Neural progenitor cell (in vitro differentiated cells): Measurements from ENCODE around the gene SPSB4. TPM values are rescaled to one million over a fixed set of nuclear protein-coding genes. Genes with fewer than 3 reads are reported as not detected.

Experiments
- DNase-seq: peaks from one replicate; pipeline ENCODE4 v3.0.0-alpha.2; 2016; ENCODE audit warnings: low spot score
- H2AFZ ChIP-seq: fragments of 200-600 bp; sonication (generic); replicated peaks from 2 replicates; pipeline ENCODE4 v1.6.1; 2016; ENCODE audit warnings: antibody characterized with exemption
- H3F3A ChIP-seq: fragments of 200-600 bp; sonication (generic); 2 replicates; pipeline ENCODE4 v1.6.1; 2016; ENCODE audit warnings: antibody characterized with exemption, low read depth
- H3K27ac ChIP-seq: fragments of 200-600 bp; sonication (generic); 2 replicates; pipeline ENCODE4 v1.5.1; 2016; ENCODE audit warnings: mild to moderate bottlenecking
- H3K27me3 ChIP-seq: fragments of 200-600 bp; sonication (generic); 2 replicates; pipeline ENCODE4 v1.6.1; 2016; ENCODE audit warnings: mild to moderate bottlenecking, moderate library complexity
- H3K36me3 ChIP-seq: fragments of 200-600 bp; sonication (generic); 2 replicates; pipeline ENCODE4 v1.5.1; 2016
- H3K4me1 ChIP-seq: fragments of 200-600 bp; sonication (generic); 2 replicates; pipeline ENCODE4 v1.6.1; 2016; ENCODE audit warnings: mixed run types
- H3K4me2 ChIP-seq: fragments of 200-600 bp; sonication (generic); 2 replicates; pipeline ENCODE4 v1.6.1; 2016
- H3K4me3 ChIP-seq: fragments of 200-600 bp; sonication (generic); 2 replicates; pipeline ENCODE4 v1.5.1; 2016
- H3K79me2 ChIP-seq: fragments of 200-600 bp; sonication (generic); 2 replicates; pipeline ENCODE4 v1.6.1; 2016; ENCODE audit warnings: low read depth
- H3K9ac ChIP-seq: fragments of 200-600 bp; sonication (generic); 2 replicates; pipeline ENCODE4 v1.6.1; 2016
- H3K9me3 ChIP-seq: fragments of 200-600 bp; sonication (generic); 2 replicates; pipeline ENCODE4 v1.5.1; 2016; ENCODE audit warnings: low read depth
- H4K20me1 ChIP-seq: fragments of 200-600 bp; sonication (generic); 2 replicates; pipeline ENCODE4 v1.6.1; 2016; ENCODE audit warnings: low read depth
- H3K27ac Mint-ChIP-seq: 3 replicates; pipeline ENCODE4 v1.8.0; 2021; ENCODE audit warnings: mixed read lengths
- H3K27me3 Mint-ChIP-seq: 2 replicates; pipeline ENCODE4 v1.8.0; 2022; ENCODE audit warnings: low read depth, mild to moderate bottlenecking, inconsistent platforms, moderate library complexity, mixed read lengths; ENCODE audit not compliant: insufficient read depth
- H3K36me3 Mint-ChIP-seq: 3 replicates; pipeline ENCODE4 v1.8.0; 2021; ENCODE audit warnings: mixed read lengths
- H3K4me1 Mint-ChIP-seq: 3 replicates; pipeline ENCODE4 v1.8.0; 2021; ENCODE audit warnings: mixed read lengths
- H3K4me3 Mint-ChIP-seq: 3 replicates; pipeline ENCODE4 v1.8.0; 2021; ENCODE audit warnings: mild to moderate bottlenecking, moderate library complexity, mixed read lengths
- H3K9me3 Mint-ChIP-seq: 3 replicates; pipeline ENCODE4 v1.8.0; 2020; ENCODE audit warnings: mixed read lengths
- EZH2 ChIP-seq: fragments of 200-600 bp; sonication (generic); IDR thresholded peaks from 2 replicates; pipeline ENCODE4 v1.6.1; 2017; ENCODE audit warnings: antibody characterized with exemption, mild to moderate bottlenecking, moderate library complexity
- EZH2phosphoT487 ChIP-seq: fragments of 200-600 bp; sonication (generic); IDR thresholded peaks from 2 replicates; pipeline ENCODE4 v1.6.1; 2017; ENCODE audit warnings: antibody characterized with exemption
- total RNA-seq: library from RNA; depleted of rRNA; stranded (reverse); fragments of >200 nt; gene quantifications from 2 replicates; pipeline ENCODE4 v1.2.3, GENCODE V29; 2015; ENCODE audit warnings: low replicate concordance
- TF ChIP-seq, protein P1 (sequence below): fragments of 200-600 bp; sonication (generic); IDR thresholded peaks from 2 replicates; pipeline ENCODE4 v1.5.1; 2017; ENCODE audit warnings: antibody characterized with exemption, mild to moderate bottlenecking

Gene SPSB4
- total RNA-seq, 1 donor from 2014 or later, result 4.9 TPM

DNA sequence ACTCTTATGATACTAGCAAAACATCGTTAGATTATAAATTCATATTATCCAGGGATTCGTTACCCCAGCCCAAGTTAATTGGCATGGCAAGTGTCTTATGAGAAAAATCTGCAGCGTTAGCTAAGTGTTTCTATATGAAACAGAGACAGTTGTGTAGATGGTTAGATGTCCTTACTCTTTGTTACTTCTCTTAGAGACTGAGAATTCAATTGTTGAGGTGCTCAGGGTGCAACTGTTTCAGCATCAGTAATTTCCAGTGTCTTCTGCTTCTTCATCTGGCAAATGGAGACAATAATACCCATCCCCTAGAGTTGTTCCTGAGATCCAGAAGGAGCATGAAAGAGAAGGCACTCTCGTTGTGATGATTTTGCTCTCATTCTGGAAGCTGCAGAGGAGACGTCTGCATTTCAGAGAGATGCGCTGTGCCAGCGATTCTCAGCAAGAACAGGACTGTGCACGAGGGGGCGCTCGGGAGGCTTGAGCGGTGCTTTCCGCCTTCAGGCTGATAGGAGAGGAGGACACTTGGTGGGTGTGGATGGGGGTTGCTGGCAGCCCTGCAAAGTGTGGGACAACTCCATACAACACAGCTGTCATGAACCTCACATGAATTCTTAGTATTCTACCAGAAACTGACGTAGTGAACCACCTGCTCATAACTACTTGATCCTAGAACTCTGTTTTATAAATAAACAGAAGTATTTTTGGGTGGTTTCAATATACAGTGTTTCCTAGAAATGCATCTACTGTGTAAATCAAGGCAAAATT lies 39.7 kb upstream of the SPSB4 start:
- H3K36me3 ChIP-seq, result no peaks in the 10 kb centered on the region
- Mint-ChIP-seq H3K4me3 (no peak overlapping the region), H3K4me1 (peaks cover 16% of the 10 kb centered on the region), H3K36me3 (no peaks in the 10 kb centered on the region), H3K27ac (no peak overlapping the region), H3K27me3 (peaks cover 8% of the 10 kb centered on the region), H3K9me3 (peaks cover 9% of the 10 kb centered on the region)
- H2AFZ ChIP-seq, result peak overlapping the region; percentile 95
- peak; percentile 92 for DNase-seq
- H3K9me3 ChIP-seq, result no peaks in the 10 kb centered on the region
- H3K4me2 ChIP-seq, result no peak overlapping the region
- H4K20me1 ChIP-seq, result no peaks in the 10 kb centered on the region
- H3K4me1 ChIP-seq, result no peaks in the 10 kb centered on the region
- no peak overlapping the region for H3K27ac ChIP-seq
- no peak overlapping the region for H3K4me3 ChIP-seq
- no peaks in the 10 kb centered on the region for H3F3A ChIP-seq
- no peaks in the 10 kb centered on the region for H3K79me2 ChIP-seq
- H3K27me3 ChIP-seq, result peaks cover 10% of the 10 kb centered on the region
- no peak overlapping the region for H3K9ac ChIP-seq
- TF ChIP-seq EZH2phosphoT487, result no peak
- TF ChIP-seq, protein P1, sequence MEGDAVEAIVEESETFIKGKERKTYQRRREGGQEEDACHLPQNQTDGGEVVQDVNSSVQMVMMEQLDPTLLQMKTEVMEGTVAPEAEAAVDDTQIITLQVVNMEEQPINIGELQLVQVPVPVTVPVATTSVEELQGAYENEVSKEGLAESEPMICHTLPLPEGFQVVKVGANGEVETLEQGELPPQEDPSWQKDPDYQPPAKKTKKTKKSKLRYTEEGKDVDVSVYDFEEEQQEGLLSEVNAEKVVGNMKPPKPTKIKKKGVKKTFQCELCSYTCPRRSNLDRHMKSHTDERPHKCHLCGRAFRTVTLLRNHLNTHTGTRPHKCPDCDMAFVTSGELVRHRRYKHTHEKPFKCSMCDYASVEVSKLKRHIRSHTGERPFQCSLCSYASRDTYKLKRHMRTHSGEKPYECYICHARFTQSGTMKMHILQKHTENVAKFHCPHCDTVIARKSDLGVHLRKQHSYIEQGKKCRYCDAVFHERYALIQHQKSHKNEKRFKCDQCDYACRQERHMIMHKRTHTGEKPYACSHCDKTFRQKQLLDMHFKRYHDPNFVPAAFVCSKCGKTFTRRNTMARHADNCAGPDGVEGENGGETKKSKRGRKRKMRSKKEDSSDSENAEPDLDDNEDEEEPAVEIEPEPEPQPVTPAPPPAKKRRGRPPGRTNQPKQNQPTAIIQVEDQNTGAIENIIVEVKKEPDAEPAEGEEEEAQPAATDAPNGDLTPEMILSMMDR, result peak; percentile 94

DNA sequence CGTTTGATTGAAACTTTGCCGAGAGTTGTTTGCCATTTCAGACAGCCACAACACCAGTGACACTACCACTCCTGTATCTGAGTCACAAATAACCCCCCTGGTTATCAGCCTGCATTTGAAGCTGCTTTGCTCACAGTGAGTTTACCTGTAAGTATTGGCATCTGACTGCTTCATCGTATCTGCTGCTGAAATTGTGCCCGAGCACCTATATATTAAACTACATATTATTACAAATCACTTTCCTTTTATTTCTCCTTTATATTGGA lies 39.2 kb upstream of the SPSB4 start:
- Histone ChIP-seq H3K27me3 (peaks cover 10% of the 10 kb centered on the region), H3K4me2 (no peak overlapping the region), H3K9ac (no peak overlapping the region), H3K27ac (no peak overlapping the region), H3K36me3 (no peaks in the 10 kb centered on the region), H3K4me3 (no peak overlapping the region), H3K79me2 (no peaks in the 10 kb centered on the region), H3K9me3 (no peaks in the 10 kb centered on the region), H2AFZ (no peak overlapping the region), H3K4me1 (no peaks in the 10 kb centered on the region), H3F3A (no peaks in the 10 kb centered on the region), H4K20me1 (no peaks in the 10 kb centered on the region)
- Mint-ChIP-seq H3K4me3 (no peak overlapping the region), H3K27ac (no peak overlapping the region), H3K36me3 (no peaks in the 10 kb centered on the region), H3K4me1 (peaks cover 16% of the 10 kb centered on the region), H3K9me3 (peaks cover 9% of the 10 kb centered on the region), H3K27me3 (peaks cover 8% of the 10 kb centered on the region)
- DNase-seq, result no peak
- TF ChIP-seq, protein P1, result no peak
- no peak for TF ChIP-seq EZH2
- TF ChIP-seq EZH2phosphoT487, result no peak

DNA sequence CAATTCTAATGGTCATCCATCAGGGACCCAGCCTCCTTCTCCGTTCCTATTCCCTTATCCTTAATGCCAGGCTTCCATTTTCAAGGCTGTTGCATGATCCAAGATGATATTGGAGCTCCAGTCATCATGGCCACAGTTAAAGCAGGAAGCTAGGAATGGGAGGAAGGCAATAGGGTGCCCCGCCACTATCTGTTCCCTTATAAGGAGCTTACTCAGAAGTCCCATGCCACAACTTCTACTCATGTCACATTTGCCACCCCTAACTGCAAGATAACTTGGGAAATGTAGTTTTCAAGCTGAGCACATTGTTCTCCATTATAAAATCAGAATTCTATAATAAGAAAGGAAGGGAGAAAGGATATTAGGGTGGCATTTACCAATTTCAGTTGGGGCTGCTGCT lies 38.6 kb upstream of the SPSB4 start:
- Histone ChIP-seq H3K4me3 (no peak overlapping the region), H3K36me3 (no peaks in the 10 kb centered on the region), H3K27ac (no peak overlapping the region), H3K79me2 (no peaks in the 10 kb centered on the region), H2AFZ (no peak overlapping the region), H3K9me3 (no peaks in the 10 kb centered on the region), H3K4me2 (no peak overlapping the region), H3K9ac (no peak overlapping the region), H3F3A (no peaks in the 10 kb centered on the region), H3K27me3 (peaks cover 10% of the 10 kb centered on the region), H4K20me1 (no peaks in the 10 kb centered on the region), H3K4me1 (no peaks in the 10 kb centered on the region)
- no peak overlapping the region for H3K27ac Mint-ChIP-seq
- TF ChIP-seq EZH2phosphoT487 (no peak), EZH2 (no peak)
- TF ChIP-seq, protein P1, result no peak
- peaks cover 9% of the 10 kb centered on the region for H3K9me3 Mint-ChIP-seq
- no peak overlapping the region for H3K4me3 Mint-ChIP-seq
- H3K36me3 Mint-ChIP-seq, result no peaks in the 10 kb centered on the region
- H3K27me3 Mint-ChIP-seq, result peaks cover 10% of the 10 kb centered on the region
- DNase-seq, result no peak
- H3K4me1 Mint-ChIP-seq, result peaks cover 16% of the 10 kb centered on the region
